Left lung (tissue), 10 donors: ENCODE measurements around the gene NOM1. TPM values are rescaled to one million over a fixed set of nuclear protein-coding genes. Genes with fewer than 3 reads are reported as not detected.

ENCODE experiments used
- ATAC-seq: fragments of 200-7000 bp; cut with Tn5 transposase; one replicate; pipeline ENCODE4 v1.9.1; 2020; ENCODE audit warnings: moderate library complexity
- DNase-seq, 4 donors: peaks; one replicate each; pipeline ENCODE4 v3.0.0-alpha.2; 2013 to 2020
- H3K27ac ChIP-seq, 2 donors: fragments of 200-600 bp; sonication (generic) in 1 of 2; one replicate each; pipeline versions ENCODE4 v1.5.0 to v1.8.0; 2020 to 2021
- H3K27me3 ChIP-seq, 2 donors: fragments of 200-600 bp; sonication (generic) in 1 of 2; one replicate each; pipeline versions ENCODE4 v1.5.0 to v1.8.0; 2020 to 2021
- H3K36me3 ChIP-seq, 2 donors: fragments of 200-600 bp; sonication (generic) in 1 of 2; one replicate each; pipeline versions ENCODE4 v1.5.0 to v1.8.0; 2020 to 2021
- H3K4me1 ChIP-seq, 2 donors: fragments of 200-600 bp; one replicate each; pipeline ENCODE4 v1.8.0; 2021
- H3K4me3 ChIP-seq, 2 donors: fragments of 200-600 bp; sonication (generic) in 1 of 2; one replicate each; pipeline versions ENCODE4 v1.5.0 to v1.8.0; 2020 to 2021; ENCODE audit warnings: mild to moderate bottlenecking in 1 of 2
- H3K9me3 ChIP-seq, 2 donors: fragments of 200-600 bp; sonication (generic) in 1 of 2; one replicate each; pipeline versions ENCODE4 v1.5.0 to v1.8.0; 2020 to 2021
- intact Hi-C, 2 donors: fragments of 100-400 bp; cut with DNase I; formaldehyde crosslinking; loops; one replicate each; pipeline versions ENCODE4 v1.11.2 to v1.14.2; 2022
- polyA plus RNA-seq, 6 donors: library from polyadenylated mRNA; unstranded; fragments of 120-200 nt; gene quantifications; one replicate each; pipeline ENCODE4 v1.2.1, GENCODE V29; 2013; ENCODE audit not compliant: insufficient read length in 6 of 6
- total RNA-seq, 2 donors: library from RNA; stranded (reverse); fragmentation: NEBNext Ultra II Directional; extraction: Animal tissue kit (Norgen Biotek cat#: 25700); gene quantifications; one replicate each; pipeline ENCODE4 v1.2.1, GENCODE V29; 2021
- TF ChIP-seq, protein P1 (sequence below), 2 donors: fragments of 200-600 bp; sonication (generic) in 1 of 2; IDR thresholded peaks; one replicate each; pipeline versions ENCODE4 v1.5.0 to v1.8.0; 2021; ENCODE audit warnings: antibody characterized with exemption in 2 of 2
- donor health status: DM: no; HTN: yes; CAD: no.
- donor health status: DM: no; HTN: no; CAD: no.

Gene NOM1
- total and polyA plus RNA-seq, 8 donors = 14.3 to 36.4 (median 29.4) TPM

DNA sequence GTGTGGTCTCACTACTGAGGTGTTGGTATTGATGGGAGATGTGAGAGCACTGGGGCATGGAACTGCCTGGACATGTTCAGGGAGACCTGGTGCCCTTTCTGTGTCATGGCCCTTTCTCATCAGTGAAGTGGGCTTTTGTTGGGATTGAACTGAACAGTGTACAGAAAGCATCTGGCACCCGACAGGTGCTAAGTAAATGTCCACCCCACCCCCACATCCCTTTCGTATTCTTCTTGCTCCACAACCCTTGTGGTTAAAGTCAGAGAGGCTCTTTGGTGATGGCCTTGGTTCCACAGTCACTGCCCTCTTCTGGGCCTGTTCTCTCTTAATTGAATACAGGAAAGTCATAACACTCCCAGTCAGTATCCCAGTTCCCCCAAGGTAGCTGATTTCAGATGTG lies 5.4 kb downstream of the NOM1 start:
- intact Hi-C loops = no loop called here
- Histone ChIP-seq H3K36me3 (peaks cover 0 to 77% of the 10 kb centered on the region in 2 donors), H3K27me3 (no peaks in the 10 kb centered on the region), H3K27ac (no peak overlapping the region), H3K9me3 (no peaks in the 10 kb centered on the region), H3K4me1 (peaks cover 9 to 25% of the 10 kb centered on the region in 2 donors), H3K4me3 (no peak overlapping the region)
- ATAC-seq (no peak), DNase-seq (no peak)
- TF ChIP-seq, protein P1, sequence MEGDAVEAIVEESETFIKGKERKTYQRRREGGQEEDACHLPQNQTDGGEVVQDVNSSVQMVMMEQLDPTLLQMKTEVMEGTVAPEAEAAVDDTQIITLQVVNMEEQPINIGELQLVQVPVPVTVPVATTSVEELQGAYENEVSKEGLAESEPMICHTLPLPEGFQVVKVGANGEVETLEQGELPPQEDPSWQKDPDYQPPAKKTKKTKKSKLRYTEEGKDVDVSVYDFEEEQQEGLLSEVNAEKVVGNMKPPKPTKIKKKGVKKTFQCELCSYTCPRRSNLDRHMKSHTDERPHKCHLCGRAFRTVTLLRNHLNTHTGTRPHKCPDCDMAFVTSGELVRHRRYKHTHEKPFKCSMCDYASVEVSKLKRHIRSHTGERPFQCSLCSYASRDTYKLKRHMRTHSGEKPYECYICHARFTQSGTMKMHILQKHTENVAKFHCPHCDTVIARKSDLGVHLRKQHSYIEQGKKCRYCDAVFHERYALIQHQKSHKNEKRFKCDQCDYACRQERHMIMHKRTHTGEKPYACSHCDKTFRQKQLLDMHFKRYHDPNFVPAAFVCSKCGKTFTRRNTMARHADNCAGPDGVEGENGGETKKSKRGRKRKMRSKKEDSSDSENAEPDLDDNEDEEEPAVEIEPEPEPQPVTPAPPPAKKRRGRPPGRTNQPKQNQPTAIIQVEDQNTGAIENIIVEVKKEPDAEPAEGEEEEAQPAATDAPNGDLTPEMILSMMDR (IDR thresholded peaks at IDR 0.05) = no peak

DNA sequence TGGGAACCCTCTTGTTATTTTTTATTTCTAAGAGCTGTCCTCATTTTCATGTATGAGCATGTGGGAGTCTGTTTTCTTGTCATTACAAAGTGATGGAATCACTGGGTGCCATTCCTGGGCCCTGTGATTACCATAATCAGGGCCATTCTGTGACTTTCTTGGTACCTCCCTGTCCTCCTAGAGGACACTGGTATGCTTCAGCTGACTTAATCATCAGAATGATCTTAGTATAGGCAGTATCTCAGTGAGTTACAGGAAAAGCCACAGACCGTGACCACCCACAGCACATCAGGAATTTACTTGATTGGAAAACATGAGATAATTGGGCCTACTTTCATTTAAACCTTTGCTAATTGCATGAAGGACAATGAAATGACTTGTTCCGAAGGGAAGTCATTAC lies 7.2 kb downstream of the NOM1 start:
- H3K4me1 ChIP-seq = peaks cover 0 to 9% of the 10 kb centered on the region in 2 donors
- DNase-seq (no peak), ATAC-seq (no peak)
- H3K4me3 ChIP-seq = no peak overlapping the region
- TF ChIP-seq, protein P1 (IDR thresholded peaks at IDR 0.05) = no peak
- no peak overlapping the region for H3K27ac ChIP-seq
- H3K36me3 ChIP-seq = peaks cover 0 to 95% of the 10 kb centered on the region in 2 donors
- H3K9me3 ChIP-seq = no peaks in the 10 kb centered on the region
- intact Hi-C loops = no loop called here
- no peaks in the 10 kb centered on the region for H3K27me3 ChIP-seq

GRCh38 chr7:156962145-156962544 lies 12.6 kb downstream of the NOM1 start:
- Histone ChIP-seq H3K27me3 (no peaks in the 10 kb centered on the region), H3K36me3 (peaks cover 0 to 100% of the 10 kb centered on the region in 2 donors), H3K4me1 (no peaks in the 10 kb centered on the region), H3K4me3 (no peak overlapping the region), H3K9me3 (no peaks in the 10 kb centered on the region), H3K27ac (no peak overlapping the region)
- TF ChIP-seq, protein P1 (IDR thresholded peaks at IDR 0.05) = no peak
- DNase-seq = no peak
- no peak for ATAC-seq
- intact Hi-C loops = no loop called here

DNA sequence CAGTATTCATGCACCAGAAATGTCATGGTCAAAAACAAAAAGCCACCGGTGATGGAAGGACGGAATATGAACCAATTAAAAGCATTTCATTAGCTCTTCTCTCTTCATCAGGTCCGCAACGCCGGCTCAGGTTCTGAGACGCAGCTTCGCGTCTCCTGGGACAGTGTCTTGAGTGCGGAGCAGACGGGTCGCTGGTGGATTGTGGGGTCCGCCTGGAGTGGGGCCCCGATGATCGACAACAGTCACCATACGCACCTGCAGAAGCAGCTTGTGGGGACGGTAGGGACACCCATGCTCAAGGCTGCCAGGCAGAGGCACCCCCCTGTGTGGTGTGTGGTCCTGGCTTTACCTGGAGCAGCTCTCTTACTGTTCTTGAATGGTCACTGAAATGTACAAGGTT lies 13.4 kb downstream of the NOM1 start:
- Histone ChIP-seq H3K4me3 (no peak overlapping the region), H3K9me3 (no peaks in the 10 kb centered on the region), H3K27ac (no peak overlapping the region), H3K36me3 (peaks cover 0 to 100% of the 10 kb centered on the region in 2 donors), H3K27me3 (no peaks in the 10 kb centered on the region), H3K4me1 (no peaks in the 10 kb centered on the region)
- intact Hi-C loops = no loop called here
- ATAC-seq = no peak
- DNase-seq = no peak
- TF ChIP-seq, protein P1 (IDR thresholded peaks at IDR 0.05) = no peak

DNA sequence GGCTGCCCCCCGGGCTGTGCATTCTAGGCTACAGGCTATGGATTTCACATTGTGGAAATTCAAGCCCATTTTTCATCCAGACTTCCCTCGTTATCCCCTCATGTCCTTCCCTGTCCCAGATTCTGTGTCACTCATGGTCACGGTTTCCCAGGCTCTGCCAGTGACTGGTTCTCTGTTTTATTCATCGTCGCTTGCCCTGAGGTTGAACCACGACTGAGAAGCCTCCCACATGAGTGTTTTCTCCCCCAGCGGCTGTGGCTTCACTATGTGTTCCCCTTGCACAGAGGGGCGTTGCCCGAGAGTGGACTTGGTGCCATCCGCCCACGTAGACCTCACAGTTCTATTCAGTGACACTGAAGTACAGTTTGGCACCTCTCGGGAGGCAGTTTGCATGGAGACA lies 14.0 kb downstream of the NOM1 start:
- Histone ChIP-seq H3K9me3 (no peaks in the 10 kb centered on the region), H3K36me3 (peaks cover 0 to 100% of the 10 kb centered on the region in 2 donors), H3K27ac (no peak overlapping the region), H3K27me3 (no peaks in the 10 kb centered on the region), H3K4me3 (no peak overlapping the region), H3K4me1 (no peaks in the 10 kb centered on the region)
- DNase-seq (no peak), ATAC-seq (no peak)
- TF ChIP-seq, protein P1 (IDR thresholded peaks at IDR 0.05) = no peak
- intact Hi-C loops = no loop called here
